HFFc6 (cell line): ENCODE results near the gene SEC11C. TPM values are rescaled to one million over a fixed set of nuclear protein-coding genes. Genes with fewer than 3 reads are reported as not detected.

ENCODE experiments used
- DNase-seq: peaks from one replicate; pipeline ENCODE4 v3.0.0-alpha.2; 2018
- H3K27ac Mint-ChIP-seq: 2 replicates; pipeline ENCODE4 v1.8.0; 2020; ENCODE audit warnings: mild to moderate bottlenecking, mixed read lengths
- H3K27me3 Mint-ChIP-seq: 2 replicates; pipeline ENCODE4 v1.8.0; 2021; ENCODE audit warnings: mild to moderate bottlenecking, moderate library complexity, mixed read lengths; ENCODE audit not compliant: insufficient read depth
- H3K36me3 Mint-ChIP-seq: 2 replicates; pipeline ENCODE4 v1.8.0; 2021; ENCODE audit warnings: low read depth, mixed read lengths
- H3K4me1 Mint-ChIP-seq: 2 replicates; pipeline ENCODE4 v1.8.0; 2020; ENCODE audit warnings: low read depth, mixed read lengths
- H3K4me3 Mint-ChIP-seq: 2 replicates; pipeline ENCODE4 v1.8.0; 2020; ENCODE audit warnings: mild to moderate bottlenecking, moderate library complexity, mixed read lengths
- H3K9me3 Mint-ChIP-seq: 2 replicates; pipeline ENCODE4 v1.8.0; 2020; ENCODE audit warnings: mild to moderate bottlenecking, mixed read lengths
- CTCF ChIP-seq: fragments of 200-600 bp; sonication (generic); IDR thresholded peaks from 2 replicates; pipeline ENCODE4 v1.5.0; 2021; ENCODE audit warnings: antibody characterized with exemption, mild to moderate bottlenecking
- long read RNA-seq: library from polyadenylated mRNA; unstranded; transcript quantifications from one replicate; pipeline ENCODE4 v2.0.0, GENCODE V29; 2019
- total RNA-seq, 6 experiments: library from RNA; stranded (reverse); fragmentation: NEBNext Ultra II Directional; extraction: Animal tissue kit (Norgen Biotek cat#: 25700); gene quantifications; 2 replicates in 1 of 6; 3 replicates in 5 of 6; pipeline ENCODE4 v1.2.3, GENCODE V29; 2021

Gene SEC11C
- 10 to 100 TPM; 39.5 to 59.8 (median 50.8) TPM for total RNA-seq
- long read RNA-seq, transcript SEC11C-204 (6 exons, 1,202 nt), result major isoform, 67 of 79 reads
- long read RNA-seq, partial matches to known transcripts, result 0 of 79 reads
- long read RNA-seq, other reads (novel, unspliced or antisense), result 3 of 79 reads

GRCh38 chr18:59139615-59140301 lies at the start of gene SEC11C:
TSS of gene SEC11C (plus strand) at chr18:59139884. CDS start at chr18:59139949, 65 bp downstream.
- Mint-ChIP-seq H3K36me3 (no peaks in the 10 kb centered on the region), H3K27me3 (peaks cover 10% of the 10 kb centered on the region), H3K9me3 (no peaks in the 10 kb centered on the region), H3K4me1 (peaks cover 30% of the 10 kb centered on the region), H3K27ac (peak within 1 kb of the TSS; percentile 94), H3K4me3 (peak within 1 kb of the TSS; percentile 94)
- no peak for TF ChIP-seq CTCF
- DNase-seq, result peak; percentile 94

GRCh38 chr18:59090966-59091603 lies 48.6 kb upstream of the SEC11C start:
- Mint-ChIP-seq H3K27ac (no peak overlapping the region), H3K9me3 (no peaks in the 10 kb centered on the region), H3K36me3 (no peaks in the 10 kb centered on the region; the same call in 1 of the 2 replicates), H3K27me3 (peaks cover 12% of the 10 kb centered on the region), H3K4me1 (peaks cover 15% of the 10 kb centered on the region), H3K4me3 (no peak overlapping the region)
- TF ChIP-seq CTCF, result no peak
- no peak for DNase-seq

- H3K36me3 Mint-ChIP-seq, result no peaks in the 10 kb centered on the region; the same call in 1 of the 2 replicates
- no peak for TF ChIP-seq CTCF
- DNase-seq, result no peak
- no peaks in the 10 kb centered on the region for H3K4me1 Mint-ChIP-seq
- H3K27me3 Mint-ChIP-seq, result peaks cover 25% of the 10 kb centered on the region
- H3K4me3 Mint-ChIP-seq, result no peak overlapping the region
- no peak overlapping the region for H3K27ac Mint-ChIP-seq
- H3K9me3 Mint-ChIP-seq, result no peaks in the 10 kb centered on the region
Observed at GRCh38 chr18:59093668-59094067, 46.0 kb upstream of the SEC11C start.

GRCh38 chr18:59094569-59094968 lies 45.1 kb upstream of the SEC11C start:
- Mint-ChIP-seq H3K4me1 (no peaks in the 10 kb centered on the region), H3K9me3 (no peaks in the 10 kb centered on the region), H3K36me3 (no peaks in the 10 kb centered on the region; the same call in 1 of the 2 replicates), H3K27ac (no peak overlapping the region), H3K27me3 (peaks cover 31% of the 10 kb centered on the region), H3K4me3 (no peak overlapping the region)
- TF ChIP-seq CTCF, result no peak
- DNase-seq, result no peak

GRCh38 chr18:59096098-59096789 lies 43.4 kb upstream of the SEC11C start:
- Mint-ChIP-seq H3K9me3 (no peaks in the 10 kb centered on the region), H3K4me1 (no peaks in the 10 kb centered on the region), H3K36me3 (no peaks in the 10 kb centered on the region; the same call in 1 of the 2 replicates), H3K27ac (no peak overlapping the region), H3K4me3 (no peak overlapping the region), H3K27me3 (peaks cover 40% of the 10 kb centered on the region)
- TF ChIP-seq CTCF, result no peak
- DNase-seq, result no peak
